ENCODE results near the gene PSME4. TPM values are rescaled to one million over a fixed set of nuclear protein-coding genes. Genes with fewer than 3 reads are reported as not detected.

PSME4 gene
- total and polyA plus RNA-seq, 4 donors, result 15.4 to 52.8 (median 28.4) TPM

GRCh38 chr2:54013996-54014395 is 43.2 kb upstream of the PSME4 start:
- Histone ChIP-seq H3K9me3 (ENCODE audit: control insufficient read depth in 4 of 4, low read length in 3 of 4) (no peaks in the 10 kb centered on the region), H3K4me1 (ENCODE audit: control insufficient read depth in 4 of 4, insufficient read depth in 4 of 4, low read length in 3 of 4) (no peaks in the 10 kb centered on the region)
- WGBS, result 81% methylated on average over 6 of the region's 6 CpGs

GRCh38 chr2:54012538-54013141 is 41.8 kb upstream of the PSME4 start:
- H3K4me3 ChIP-seq (ENCODE audit: low read depth in 1 of 3, low read length in 3 of 3), result no peak overlapping the region
- H3K9ac ChIP-seq (ENCODE audit: low read depth in 1 of 2, low read length in 2 of 2), result no peak overlapping the region
- peaks cover 0 to 2% (median under 1%) of the 10 kb centered on the region in 4 donors for H3K36me3 ChIP-seq (ENCODE audit: control insufficient read depth in 4 of 4, insufficient read depth in 3 of 4, low read depth in 1 of 4, low read length in 3 of 4)
- TF ChIP-seq CTCF (IDR thresholded peaks at IDR 0.05; ENCODE audit: low read depth, low read length, missing input control) (no peak), JUND (IDR thresholded peaks at IDR 0.05) (no peak), MAX (IDR thresholded peaks at IDR 0.05) (no peak), ZBTB33 (IDR thresholded peaks at IDR 0.05) (no peak), ATF3 (IDR thresholded peaks at IDR 0.05) (no peak), REST (IDR thresholded peaks at IDR 0.05) (no peak), EGR1 (IDR thresholded peaks at IDR 0.05; ENCODE audit: low read depth in 2 of 2) (no peak), GABPA (IDR thresholded peaks at IDR 0.05 in 1 of 2, conservative IDR thresholded peaks at IDR 0.05 in 1 of 2) (no peak), HNF4G (IDR thresholded peaks at IDR 0.05) (no peak)
- DNase-seq (ENCODE audit: low spot score), result no peak
- no peaks in the 10 kb centered on the region for H3K27me3 ChIP-seq (ENCODE audit: control insufficient read depth in 4 of 4, insufficient read depth in 4 of 4, low read length in 3 of 4)
- H3K27ac ChIP-seq (ENCODE audit: low read depth in 1 of 2, low read length in 2 of 2), result no peak overlapping the region
- WGBS, result 96% methylated on average over 11 of the region's 11 CpGs
- no peaks in the 10 kb centered on the region for H3K9me3 ChIP-seq (ENCODE audit: control insufficient read depth in 4 of 4, low read length in 3 of 4)
- no peaks in the 10 kb centered on the region for H3K4me1 ChIP-seq (ENCODE audit: control insufficient read depth in 4 of 4, insufficient read depth in 4 of 4, low read length in 3 of 4)

More at GRCh38 chr2:54013996-54014395, 43.2 kb upstream of the PSME4 start:
- Histone ChIP-seq H3K9ac (ENCODE audit: low read depth in 1 of 2, low read length in 2 of 2) (no peak overlapping the region), H3K36me3 (ENCODE audit: control insufficient read depth in 4 of 4, insufficient read depth in 3 of 4, low read depth in 1 of 4, low read length in 3 of 4) (peaks cover 0 to 2% (median under 1%) of the 10 kb centered on the region in 4 donors), H3K27ac (ENCODE audit: low read depth in 1 of 2, low read length in 2 of 2) (no peak overlapping the region), H3K4me3 (ENCODE audit: low read depth in 1 of 3, low read length in 3 of 3) (no peak overlapping the region), H3K27me3 (ENCODE audit: control insufficient read depth in 4 of 4, insufficient read depth in 4 of 4, low read length in 3 of 4) (no peaks in the 10 kb centered on the region)
- TF ChIP-seq HNF4A (conservative IDR thresholded peaks at IDR 0.05) (no peak), EGR1 (IDR thresholded peaks at IDR 0.05; ENCODE audit: low read depth in 2 of 2) (no peak), HNF4G (IDR thresholded peaks at IDR 0.05) (no peak), FOXA2 (IDR thresholded peaks at IDR 0.05) (no peak), NR2F2 (IDR thresholded peaks at IDR 0.05) (no peak), FOXA1 (IDR thresholded peaks at IDR 0.05) (no peak), RXRA (IDR thresholded peaks at IDR 0.05) (no peak), ATF3 (IDR thresholded peaks at IDR 0.05) (no peak), JUND (IDR thresholded peaks at IDR 0.05) (no peak)
- DNase-seq (ENCODE audit: low spot score), result no peak

Data from liver (tissue), 9 donors.